HCT116 (cell line): ENCODE measurements around the gene OR2A12. TPM values are rescaled to one million over a fixed set of nuclear protein-coding genes. Genes with fewer than 3 reads are reported as not detected.

Experiments used
- ATAC-seq: fragments of 200-7000 bp; cut with Tn5 transposase; 2 replicates; pipeline ENCODE4 v1.9.1; 2020; ENCODE audit warnings: mild to moderate bottlenecking, moderate library complexity
- BruUV-seq: library from RNA; stranded (reverse); fragments of 400-500 nt; replicated peaks from 2 replicates; lab custom pipeline; 2021; lab: Mats Ljungman, UMichigan
- CTCF ChIA-PET: fragments of 300-600 bp; sonication (Branson Sonifier 250); formaldehyde crosslinking; loops from one replicate; lab custom pipeline; 2021; ENCODE audit warnings: antibody characterized with exemption; lab: Charles Lee
- POLR2A ChIA-PET: fragments of 300-600, 350-600 bp; sonication (Branson Sonifier 250); formaldehyde crosslinking; loops from one replicate; lab custom pipeline; 2021; ENCODE audit warnings: antibody characterized with exemption; lab: Charles Lee
- RAD21 ChIA-PET, 2 experiments: fragments of 300-600 bp; sonication (Branson Sonifier 250); formaldehyde crosslinking; loops; one replicate each; lab custom pipeline; 2023; ENCODE audit warnings: low total read pairs in 2 of 2; ENCODE audit not compliant: uncharacterized antibody in 2 of 2, unreplicated experiment in 2 of 2, low non-redundant PET in 1 of 2; lab: Charles Lee
- DNase-seq: peaks from one replicate; pipeline ENCODE4 v3.0.0-alpha.2; 2010; ENCODE audit warnings: low read depth, low spot score
- H2AFZ ChIP-seq: fragments of 200-600 bp; shearing (Covaris generic), sonication (generic); 2 replicates; pipeline ENCODE4 v1.6.1; 2017; ENCODE audit warnings: low read depth, mixed run types, mixed read lengths, antibody characterized with exemption, low read length; ENCODE audit not compliant: poor library complexity, severe bottlenecking
- H3K27ac ChIP-seq: 2 replicates; pipeline ENCODE4 v1.5.1; 2012; ENCODE audit warnings: low read depth, low read length
- H3K27me3 ChIP-seq: fragments of 200-600 bp; sonication (generic); 2 replicates; pipeline ENCODE4 v1.6.1; 2016; ENCODE audit warnings: mixed run types, low read length, mixed read lengths; ENCODE audit not compliant: insufficient read depth
- H3K36me3 ChIP-seq, 2 experiments: fragments of 200-500 bp in 1 of 2; fragments of 200-600 bp in 1 of 2; sonication (Bioruptor generic) in 1 of 2; sonication (generic) in 1 of 2; 2 replicates each; pipeline versions ENCODE4 v1.5.1 to v1.6.1; 2014 to 2016; ENCODE audit warnings: low read length in 2 of 2, inconsistent platforms in 1 of 2, mixed read lengths in 1 of 2, mixed run types in 1 of 2; ENCODE audit not compliant: insufficient read depth in 2 of 2, control insufficient read depth in 1 of 2
- H3K4me1 ChIP-seq, 2 experiments: fragments of 200-600 bp in 1 of 2; sonication (generic) in 1 of 2; 2 replicates each; pipeline versions ENCODE4 v1.5.1 to v1.6.1; 2012 to 2017; ENCODE audit warnings: low read length in 2 of 2, inconsistent platforms in 1 of 2, mild to moderate bottlenecking in 1 of 2, mixed read lengths in 1 of 2, mixed run types in 1 of 2, moderate library complexity in 1 of 2; ENCODE audit not compliant: insufficient read depth in 2 of 2, control insufficient read depth in 1 of 2
- H3K4me2 ChIP-seq: fragments of 200-600 bp; sonication (generic); 2 replicates; pipeline ENCODE4 v1.6.1; 2017; ENCODE audit warnings: mixed run types, low read length, mixed read lengths
- H3K4me3 ChIP-seq, 2 experiments: fragments of 200-600 bp in 1 of 2; sonication (generic) in 1 of 2; replicated peaks in 1 of 2; 2 replicates each; pipeline ENCODE4 v1.5.1; 2011 to 2016; ENCODE audit warnings: low read length in 2 of 2, control low read depth in 1 of 2, low read depth in 1 of 2, mild to moderate bottlenecking in 1 of 2, mixed read lengths in 1 of 2, mixed run types in 1 of 2
- H3K79me2 ChIP-seq: fragments of 200-600 bp; sonication (generic); 2 replicates; pipeline ENCODE4 v1.6.1; 2017; ENCODE audit warnings: mild to moderate bottlenecking, mixed run types, low read length, moderate library complexity, mixed read lengths; ENCODE audit not compliant: insufficient read depth
- H3K9ac ChIP-seq: fragments of 200-600 bp; sonication (generic); 2 replicates; pipeline ENCODE4 v1.6.1; 2016; ENCODE audit warnings: low read length, mixed read lengths
- H3K9me2 ChIP-seq: fragments of 200-600 bp; sonication (generic), shearing (Covaris generic); 2 replicates; pipeline ENCODE4 v1.6.1; 2017; ENCODE audit warnings: mixed run types, mild to moderate bottlenecking, moderate library complexity; ENCODE audit not compliant: insufficient read depth
- H3K9me3 ChIP-seq, 2 experiments: fragments of 200-500 bp in 1 of 2; fragments of 200-600 bp in 1 of 2; sonication (Bioruptor generic) in 1 of 2; sonication (generic) in 1 of 2; 2 replicates each; pipeline ENCODE4 v1.6.1; 2014 to 2017; ENCODE audit warnings: low read length in 2 of 2, mixed read lengths in 2 of 2, inconsistent platforms in 1 of 2, low read depth in 1 of 2, mild to moderate bottlenecking in 1 of 2, mixed run types in 1 of 2, moderate library complexity in 1 of 2; ENCODE audit not compliant: control insufficient read depth in 1 of 2, insufficient read depth in 1 of 2
- H4K20me1 ChIP-seq: fragments of 200-600 bp; sonication (generic), shearing (Covaris generic); 2 replicates; pipeline ENCODE4 v1.6.1; 2017; ENCODE audit warnings: mixed run types, mild to moderate bottlenecking, moderate library complexity; ENCODE audit not compliant: insufficient read depth
- CTCF ChIP-seq, 3 experiments: fragments of 200-600 bp in 1 of 3; sonication (generic) in 1 of 3; IDR thresholded peaks in 2 of 3; conservative IDR thresholded peaks in 1 of 3; 2 replicates each; pipeline ENCODE4 v1.5.1; 2012 to 2017; ENCODE audit warnings: low read depth in 2 of 3, low read length in 2 of 3, antibody characterized with exemption in 1 of 3, borderline replicate concordance in 1 of 3, control low read depth in 1 of 3, mild to moderate bottlenecking in 1 of 3, mixed read lengths in 1 of 3, mixed run types in 1 of 3, moderate library complexity in 1 of 3; ENCODE audit not compliant: insufficient read depth in 1 of 3
- FOSL1 ChIP-seq: IDR thresholded peaks from 2 replicates; pipeline ENCODE4 v1.6.1; 2012; ENCODE audit warnings: low read depth
- TCF7L2 ChIP-seq: IDR thresholded peaks from 2 replicates; pipeline ENCODE4 v1.7.0; 2011; ENCODE audit warnings: borderline replicate concordance, inconsistent platforms; ENCODE audit not compliant: insufficient read depth, insufficient read length; ENCODE audit errors: extremely low read depth
- YY1 ChIP-seq: IDR thresholded peaks from 2 replicates; pipeline ENCODE4 v1.6.1; 2011; ENCODE audit warnings: low read length, low read depth, moderate library complexity, mild to moderate bottlenecking; ENCODE audit not compliant: insufficient replicate concordance; ENCODE audit errors: extremely low read depth
- intact Hi-C: fragments of 100-400 bp; cut with micrococcal nuclease; formaldehyde crosslinking; loops from 2 replicates; pipeline ENCODE4 v1.10.0; 2022
- total RNA-seq: library from RNA; stranded (reverse); gene quantifications from one replicate; pipeline ENCODE4 v1.2.1, GENCODE V29; 2021; ENCODE audit not compliant: unreplicated experiment

The OR2A12 gene
- total RNA-seq, 1 experiment from 2014 or later = not detected

GRCh38 chr7:144037414-144038035, 48.6 kb upstream of the OR2A12 start:
- Histone ChIP-seq H3K4me2 (no peak overlapping the region), H2AFZ (no peak overlapping the region), H3K4me3 (no peak overlapping the region), H4K20me1 (no peaks in the 10 kb centered on the region), H3K9me2 (no peaks in the 10 kb centered on the region), H3K9me3 (no peaks in the 10 kb centered on the region), H3K9ac (no peak overlapping the region), H3K27me3 (no peaks in the 10 kb centered on the region), H3K79me2 (no peaks in the 10 kb centered on the region), H3K4me1 (no peaks in the 10 kb centered on the region), H3K36me3 (no peaks in the 10 kb centered on the region), H3K27ac (no peak overlapping the region)
- no peak for TF ChIP-seq FOSL1
- no peak for ATAC-seq
- POLR2A ChIA-PET = no interaction called here
- CTCF ChIA-PET = no interaction called here
- RAD21 ChIA-PET = no interaction called here
- intact Hi-C loops = no loop called here
- DNase-seq = no peak
- BruUV-seq = no TSS peak

GRCh38 chr7:144038887-144039286, 47.2 kb upstream of the OR2A12 start:
- Histone ChIP-seq H3K4me1 (no peaks in the 10 kb centered on the region), H3K4me2 (no peak overlapping the region), H4K20me1 (no peaks in the 10 kb centered on the region), H3K4me3 (no peak overlapping the region), H3K9me3 (no peaks in the 10 kb centered on the region), H3K79me2 (no peaks in the 10 kb centered on the region), H2AFZ (no peak overlapping the region), H3K9ac (no peak overlapping the region), H3K9me2 (no peaks in the 10 kb centered on the region), H3K36me3 (no peaks in the 10 kb centered on the region), H3K27ac (no peak overlapping the region), H3K27me3 (no peaks in the 10 kb centered on the region)
- ChIA-PET CTCF (interaction anchor here (1.2 kb wide), 1 partner anchor 89 kb away, joined by 3 read pairs; no protein-coding TSS in a partner anchor), POLR2A (no interaction called here), RAD21 (no interaction called here)
- intact Hi-C loops = no loop called here
- ATAC-seq (no peak), DNase-seq (no peak)
- TF ChIP-seq CTCF (IDR thresholded peaks at IDR 0.05 in 2 of 3, conservative IDR thresholded peaks at IDR 0.05 in 1 of 3; ENCODE audit: borderline replicate concordance in 1 of 3, insufficient read depth in 1 of 3, low read depth in 2 of 3, low read length in 2 of 3) (no peak), YY1 (no peak), TCF7L2 (no peak)
- no TSS peak for BruUV-seq
